Measurements from ENCODE around the gene LUM.
A peak's percentile ranks its signal among the peaks of the same experiment; 100 is the strongest.

LUM gene

DNA sequence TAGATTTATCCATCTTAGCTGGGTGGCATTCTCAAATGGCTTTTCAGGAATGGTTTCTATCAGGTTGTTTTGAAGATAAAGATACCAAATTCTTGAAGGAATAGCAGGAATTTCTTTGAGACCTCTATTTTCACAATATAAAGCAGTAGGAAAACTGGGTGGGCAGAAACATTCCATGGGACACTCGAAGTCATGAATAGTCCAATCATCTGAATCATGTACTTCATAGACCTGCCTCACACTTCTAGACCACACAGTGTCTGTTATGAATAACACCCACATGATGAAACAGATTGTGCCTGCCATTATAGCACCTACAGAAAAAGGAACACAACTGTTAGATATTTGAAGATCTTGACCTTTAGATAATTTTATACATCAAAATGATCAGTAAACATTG lies 55.3 kb downstream of the LUM start:
- no peak for TF ChIP-seq CTCF (conservative IDR thresholded peaks at IDR 0.05; ENCODE audit: low read depth, low read length)
- no peak for DNase-seq (ENCODE audit: low read depth)
- H3K4me3 ChIP-seq (ENCODE audit: low read length) = no peak overlapping the region

GRCh38 chr12:91053951-91054715 lies 57.2 kb downstream of the LUM start:
- DNase-seq (ENCODE audit: low read depth) = peak; percentile 71
- no peak for TF ChIP-seq CTCF (conservative IDR thresholded peaks at IDR 0.05; ENCODE audit: low read depth, low read length)
- no peak overlapping the region for H3K4me3 ChIP-seq (ENCODE audit: low read length)

Data from retinal pigment epithelial cell (primary cell).